GM21515 (cell line): ENCODE measurements around the gene SBNO2.
"Not testable (repeated sequence)": the region's sequence is repeated elsewhere in the genome, so short reads cannot be mapped to it uniquely, and the experiment has no call there.

ENCODE experiments used
- ATAC-seq: cut with Tn5 transposase; IDR thresholded peaks from one replicate; pipeline ENCODE4 v1.9.1; 2021; ENCODE audit not compliant: unreplicated experiment

SBNO2 gene

DNA sequence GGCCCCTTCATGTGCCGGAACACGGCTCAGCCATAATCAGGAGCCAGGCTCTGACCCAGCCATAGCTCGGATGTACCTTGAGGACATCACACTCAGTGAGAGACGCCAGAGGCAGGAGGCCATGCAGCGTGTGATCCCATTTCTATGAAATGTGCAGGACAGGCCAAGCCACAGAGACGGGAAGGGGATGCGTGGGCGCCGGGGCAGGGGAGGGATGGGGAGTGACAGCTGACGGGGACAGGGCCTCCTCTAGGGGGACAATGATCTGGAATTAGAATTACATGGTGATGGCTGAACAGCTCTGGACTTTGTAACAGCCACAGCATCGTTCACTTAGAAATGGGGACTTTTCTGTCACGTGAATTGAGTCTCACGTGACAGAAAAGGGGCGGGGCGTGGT lies 34.9 kb downstream of the SBNO2 start:
- no peak for ATAC-seq

DNA sequence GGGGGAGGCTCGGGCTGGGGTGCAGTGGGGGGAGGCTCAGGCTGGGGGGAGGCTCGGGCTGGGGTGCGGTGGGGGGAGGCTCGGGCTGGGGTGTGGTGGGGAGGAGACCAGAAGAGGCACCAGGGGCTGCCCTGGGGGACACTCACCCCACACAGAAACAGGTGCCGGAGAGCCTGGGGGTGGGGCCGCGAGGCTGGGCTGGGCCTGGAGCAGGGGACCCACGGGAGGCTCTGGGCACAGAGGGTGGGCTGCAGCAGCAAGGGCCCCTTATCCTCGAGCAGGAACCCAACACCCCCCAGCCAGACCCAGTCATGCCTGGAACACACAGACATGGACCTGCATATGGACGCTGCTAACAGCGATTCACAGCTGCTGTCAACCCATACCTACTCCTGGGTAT lies 35.9 kb downstream of the SBNO2 start:
- ATAC-seq: no peak

DNA sequence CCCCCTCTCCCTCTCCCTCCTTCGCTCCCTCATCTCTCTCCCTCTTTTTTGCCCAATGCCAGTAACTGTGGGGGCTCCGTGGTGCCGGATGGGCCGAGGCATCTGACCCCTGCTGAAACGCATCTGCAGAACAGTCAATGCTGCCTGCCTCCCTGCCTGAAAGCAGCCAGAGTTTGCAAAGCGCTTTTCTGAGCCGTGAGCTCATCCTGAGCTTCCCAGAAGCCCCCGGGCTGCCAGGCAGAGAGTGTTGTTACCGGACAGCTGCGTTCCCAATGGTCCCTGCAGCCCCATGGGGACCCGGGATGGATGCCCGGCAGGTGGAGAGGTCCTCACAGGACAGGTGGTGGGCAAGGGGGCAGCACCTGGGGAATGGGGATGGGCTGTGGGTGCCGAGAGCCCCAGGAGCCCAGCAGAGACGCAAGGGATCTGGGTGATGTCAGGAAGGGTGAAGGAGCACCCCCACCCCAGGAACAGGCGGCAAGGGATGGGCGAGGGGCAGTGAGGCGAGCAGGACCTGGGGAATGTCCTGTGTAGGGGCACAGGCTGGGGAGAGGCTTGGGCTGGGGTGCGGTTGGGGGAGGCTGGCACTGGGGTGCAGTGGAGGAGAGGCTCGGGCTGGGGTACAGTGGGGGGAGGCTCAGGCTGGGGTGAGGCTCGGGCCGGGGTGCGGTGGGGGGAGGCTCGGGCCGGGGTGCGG lies 37.3 kb downstream of the SBNO2 start:
- no peak for ATAC-seq

DNA sequence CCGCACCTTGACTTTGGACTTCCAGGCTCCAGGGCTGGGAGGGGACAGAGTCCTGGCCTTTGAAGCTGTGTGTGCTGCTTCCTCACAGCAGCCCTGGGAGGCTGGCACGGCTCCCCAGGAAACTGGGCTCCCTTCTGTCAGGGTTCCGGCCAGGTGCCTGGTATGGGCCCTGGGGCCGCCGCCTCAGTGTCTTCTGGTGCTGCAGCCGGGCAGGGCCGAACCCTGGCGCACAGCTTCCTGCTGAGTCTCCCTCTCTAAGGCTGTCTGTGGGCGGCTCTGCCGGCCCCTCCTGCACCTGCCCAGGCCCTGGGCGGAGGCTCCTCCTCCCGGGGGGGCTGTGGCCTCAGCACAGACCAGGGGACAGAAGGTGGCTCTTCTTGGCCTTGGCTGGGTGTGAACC lies 37.9 kb downstream of the SBNO2 start:
- ATAC-seq: no peak

DNA sequence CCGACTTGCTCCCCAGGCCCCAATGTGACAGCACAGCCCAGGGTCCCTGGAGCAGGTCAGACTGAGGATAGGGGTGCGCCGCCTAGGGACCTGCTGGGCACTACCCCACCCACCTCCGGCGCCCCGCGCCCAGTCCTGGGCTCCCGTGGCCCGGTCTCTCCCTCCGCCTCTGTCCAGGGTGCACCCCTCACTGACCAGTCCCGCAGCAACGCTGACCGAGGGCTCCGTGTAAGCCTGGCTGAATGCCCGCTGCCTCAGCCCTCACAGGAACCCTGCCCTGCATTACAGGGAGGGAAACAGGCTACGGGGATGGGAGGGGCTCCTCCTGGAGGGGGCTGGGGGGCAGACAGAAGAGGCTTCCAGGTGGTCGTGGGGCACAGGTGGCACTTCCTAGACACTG lies 38.6 kb downstream of the SBNO2 start:
- ATAC-seq: no peak

DNA sequence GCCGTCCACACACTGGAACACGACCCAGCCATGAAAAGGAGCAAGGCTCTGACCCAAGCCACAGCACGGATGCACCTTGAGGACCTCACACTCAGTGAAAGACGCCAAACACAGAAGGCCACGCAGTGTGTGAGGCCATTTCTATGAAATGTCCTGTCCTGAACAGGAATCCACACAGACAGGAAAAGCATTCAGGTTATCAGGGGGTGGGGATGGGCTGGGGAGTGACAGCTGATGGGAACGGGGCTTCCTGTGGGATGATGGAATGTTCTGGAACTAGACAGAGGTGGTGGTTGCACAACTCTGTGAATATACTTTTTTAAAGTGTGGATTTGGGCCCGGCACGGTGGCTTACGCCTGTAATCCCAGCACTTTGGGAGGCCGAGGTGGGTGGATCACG lies 39.6 kb downstream of the SBNO2 start:
- no peak for ATAC-seq

DNA sequence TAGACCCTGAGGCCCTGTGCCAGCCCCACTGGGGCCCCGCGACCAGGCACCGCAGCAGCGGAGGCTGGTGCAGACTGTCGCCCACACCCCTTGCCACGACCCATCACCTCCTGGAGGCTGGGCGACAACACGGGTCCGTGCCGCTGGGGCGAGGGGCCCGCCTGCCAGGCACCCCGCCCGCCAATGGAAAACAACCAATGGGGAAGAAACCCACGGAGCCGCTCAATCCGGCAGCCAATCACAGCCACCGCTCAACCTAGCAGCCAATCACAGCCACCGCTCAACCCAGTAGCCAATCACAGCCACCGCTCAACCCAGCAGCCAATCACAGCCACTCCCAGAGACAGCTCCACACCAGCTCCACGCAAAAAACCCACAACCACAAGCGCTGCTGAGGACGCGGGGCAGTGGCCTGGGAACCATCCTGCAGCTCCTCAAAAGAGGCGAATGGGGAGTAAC lies 40.6 kb downstream of the SBNO2 start:
- no peak for ATAC-seq

DNA sequence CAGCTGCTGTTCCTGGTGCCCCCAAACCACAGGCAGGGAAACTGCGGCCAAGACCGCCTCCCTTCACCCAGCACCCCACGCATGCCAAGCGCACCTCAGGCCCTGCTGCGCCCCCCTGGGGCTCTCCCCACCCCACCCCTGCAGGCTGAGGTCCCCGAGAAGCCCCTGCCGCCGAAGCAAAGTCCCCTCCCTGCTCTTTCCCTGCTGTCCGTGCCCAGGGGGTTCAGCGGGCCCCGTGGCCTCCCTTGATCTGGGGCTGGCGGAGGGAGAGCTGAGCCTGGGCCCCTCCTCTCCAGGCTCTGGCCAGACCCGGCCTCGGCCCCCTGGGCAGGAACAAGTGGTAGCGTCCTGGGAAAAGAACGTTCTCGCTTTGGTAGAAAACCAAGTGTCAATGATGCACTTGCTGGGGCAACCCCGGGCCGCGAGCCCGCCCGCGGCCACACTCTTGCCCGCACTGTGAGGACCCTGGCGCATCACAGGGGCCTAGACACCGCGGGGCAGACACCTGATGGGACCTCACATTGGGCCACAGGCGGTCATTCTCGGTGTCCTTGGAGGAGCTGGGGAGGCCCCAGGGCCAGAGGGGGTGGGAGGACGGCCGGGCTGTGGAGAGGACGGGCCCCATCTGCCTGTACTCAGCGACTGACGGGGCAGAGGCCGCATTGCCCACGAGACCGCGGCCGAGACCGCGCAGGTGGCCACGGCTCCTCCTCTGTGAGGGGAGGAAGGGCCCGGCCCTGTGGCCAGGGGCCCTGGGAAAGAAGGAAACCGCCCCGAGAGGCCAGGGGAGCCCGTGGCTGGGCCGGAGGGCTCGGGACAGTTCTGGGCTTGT lies 41.3 kb downstream of the SBNO2 start:
- peak; percentile 1 for ATAC-seq

DNA sequence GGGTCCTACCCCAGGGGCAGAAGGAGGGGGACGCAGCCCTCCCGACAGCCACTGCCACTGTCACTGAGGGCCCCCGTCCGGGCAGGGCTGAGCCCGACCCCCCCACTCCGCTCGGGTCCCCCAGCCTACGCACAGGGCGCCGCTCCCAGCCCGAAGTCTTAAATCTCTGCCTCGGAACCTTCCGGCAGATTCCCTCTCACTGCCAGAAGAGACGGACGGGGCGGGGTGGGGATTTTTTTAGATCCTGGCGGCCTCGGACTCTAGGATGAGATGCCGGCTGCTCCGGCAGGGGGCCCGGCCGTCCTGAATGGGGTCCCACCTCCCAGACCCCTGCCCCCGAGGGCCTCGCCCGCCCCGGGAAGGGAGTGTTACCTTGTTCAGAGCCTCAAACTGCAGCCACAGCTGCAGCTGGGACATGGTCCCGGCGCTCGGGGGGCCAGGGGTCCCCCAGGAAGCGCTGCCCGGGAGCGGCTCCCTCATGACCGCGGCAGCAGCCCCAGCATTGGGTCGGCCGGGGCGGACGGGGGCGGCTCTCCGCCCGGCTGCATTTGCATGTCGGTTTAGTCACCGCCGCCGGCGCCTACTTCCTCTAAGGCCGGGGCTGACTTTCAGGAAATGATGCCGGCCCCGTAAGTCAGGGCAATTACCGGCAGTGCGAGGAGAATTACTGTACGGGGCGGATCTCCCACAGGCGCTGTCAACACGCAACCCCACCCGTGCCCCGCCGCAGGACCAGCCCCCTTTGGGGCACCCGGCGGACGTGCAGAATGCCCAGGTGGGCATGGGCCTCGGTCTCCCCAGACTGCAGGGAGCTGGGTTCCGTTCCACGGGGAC lies 42.1 kb downstream of the SBNO2 start:
- ATAC-seq: peak; percentile 42

DNA sequence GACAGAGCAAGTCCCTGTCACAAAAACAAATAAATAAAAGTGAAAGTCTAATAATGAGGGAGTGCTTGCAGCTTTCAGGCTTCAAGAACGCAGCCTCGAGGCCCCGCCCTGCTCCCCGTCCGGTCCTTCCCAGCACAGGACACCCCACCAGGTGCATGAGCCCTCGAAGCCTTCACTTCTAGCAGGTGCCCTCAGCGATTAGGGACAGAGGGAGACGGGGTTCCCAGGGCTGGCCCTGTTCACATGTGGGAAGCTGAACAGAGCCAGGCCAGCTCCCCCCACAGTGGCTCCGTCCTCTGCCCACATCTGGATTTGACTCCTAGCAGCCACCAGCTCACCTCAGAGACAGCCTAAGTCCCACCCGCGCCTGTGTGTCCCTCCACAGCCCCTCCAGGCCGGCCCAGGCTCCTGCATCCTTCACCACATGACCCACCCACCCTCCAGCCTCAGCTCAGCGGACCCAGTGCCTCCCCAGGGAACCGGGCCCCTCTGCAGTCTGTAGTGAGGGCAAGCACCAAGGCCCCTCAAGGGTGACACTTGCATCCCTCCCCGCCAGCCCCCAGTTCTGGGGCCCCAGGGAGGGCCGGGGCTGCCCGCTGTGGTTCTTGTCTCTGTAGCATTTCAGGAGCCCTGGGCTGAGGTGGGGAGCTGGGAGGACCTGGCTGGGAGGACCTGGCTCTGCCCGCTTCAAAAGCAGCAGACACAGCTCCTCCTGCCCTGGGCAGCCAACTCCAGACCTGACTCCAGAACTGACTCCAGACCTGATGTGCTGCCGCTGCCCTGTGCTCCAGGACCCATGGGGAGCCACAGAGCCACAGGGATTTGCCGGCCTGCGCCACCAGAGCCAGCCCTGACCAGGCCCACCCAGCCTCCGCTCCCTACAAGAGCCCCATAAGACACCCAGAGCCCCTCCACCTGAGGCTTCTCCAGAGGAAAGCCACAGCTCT lies 43.0 kb downstream of the SBNO2 start:
- ATAC-seq: no peak

DNA sequence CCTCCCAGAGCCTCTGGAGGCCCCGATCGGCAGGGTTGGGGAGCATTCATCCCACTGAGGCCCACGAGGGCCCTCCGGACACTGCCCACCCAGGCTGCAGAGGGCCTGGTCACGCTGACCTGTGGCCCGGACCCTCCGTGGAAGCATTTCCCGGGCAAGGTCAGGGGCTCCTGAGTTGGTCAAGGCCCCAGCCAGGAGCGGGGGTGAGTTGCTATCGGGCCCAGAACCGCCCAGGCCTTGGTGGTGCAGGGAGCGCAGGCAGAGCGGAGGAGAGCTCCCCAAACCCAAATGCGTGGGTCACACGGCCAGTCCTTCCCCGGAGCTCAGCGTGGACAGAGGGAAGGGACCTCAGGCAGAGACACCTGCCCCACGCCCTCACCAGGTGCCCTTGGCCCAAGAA lies 44.5 kb downstream of the SBNO2 start:
- ATAC-seq: no peak

DNA sequence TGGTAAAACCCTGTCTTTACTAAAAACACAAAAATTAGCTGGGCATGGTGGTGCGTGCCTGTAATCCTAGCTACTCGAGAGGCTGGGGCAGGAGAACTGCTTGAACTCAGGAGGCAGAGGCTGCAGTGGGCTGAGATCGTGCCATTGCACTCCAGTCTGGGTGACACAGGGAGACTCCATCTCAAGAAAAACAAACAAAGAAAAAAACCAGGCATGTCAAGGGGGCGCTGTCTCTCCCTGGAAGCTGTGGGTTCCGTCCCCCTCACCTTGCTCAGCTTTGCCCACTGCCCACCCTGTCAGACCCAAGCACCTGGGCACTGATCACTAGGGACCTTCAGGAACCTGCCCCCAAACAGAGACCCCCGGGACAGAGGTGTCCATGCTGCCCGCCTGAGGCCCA lies 45.0 kb downstream of the SBNO2 start:
- not testable (repeated sequence) for ATAC-seq

DNA sequence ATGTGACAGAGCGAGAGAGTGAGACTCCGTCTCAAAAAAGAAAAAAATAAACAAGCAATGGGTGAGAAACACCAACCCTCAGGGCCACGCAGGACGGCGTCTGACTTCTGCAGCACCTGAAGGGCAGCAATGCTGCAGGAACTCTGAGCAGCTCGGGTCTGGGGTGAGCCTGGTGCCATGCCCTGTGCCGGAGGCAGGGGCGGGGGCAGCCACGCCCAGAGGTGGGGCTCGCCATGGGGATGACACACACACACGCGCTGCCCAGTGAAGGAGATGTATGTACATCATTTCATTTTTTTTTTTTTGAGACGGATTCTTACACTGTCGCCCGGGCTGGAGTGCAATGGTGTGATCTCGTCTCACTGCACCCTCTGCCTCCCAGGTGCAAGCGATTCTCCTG lies 46.0 kb downstream of the SBNO2 start:
- ATAC-seq: no peak

DNA sequence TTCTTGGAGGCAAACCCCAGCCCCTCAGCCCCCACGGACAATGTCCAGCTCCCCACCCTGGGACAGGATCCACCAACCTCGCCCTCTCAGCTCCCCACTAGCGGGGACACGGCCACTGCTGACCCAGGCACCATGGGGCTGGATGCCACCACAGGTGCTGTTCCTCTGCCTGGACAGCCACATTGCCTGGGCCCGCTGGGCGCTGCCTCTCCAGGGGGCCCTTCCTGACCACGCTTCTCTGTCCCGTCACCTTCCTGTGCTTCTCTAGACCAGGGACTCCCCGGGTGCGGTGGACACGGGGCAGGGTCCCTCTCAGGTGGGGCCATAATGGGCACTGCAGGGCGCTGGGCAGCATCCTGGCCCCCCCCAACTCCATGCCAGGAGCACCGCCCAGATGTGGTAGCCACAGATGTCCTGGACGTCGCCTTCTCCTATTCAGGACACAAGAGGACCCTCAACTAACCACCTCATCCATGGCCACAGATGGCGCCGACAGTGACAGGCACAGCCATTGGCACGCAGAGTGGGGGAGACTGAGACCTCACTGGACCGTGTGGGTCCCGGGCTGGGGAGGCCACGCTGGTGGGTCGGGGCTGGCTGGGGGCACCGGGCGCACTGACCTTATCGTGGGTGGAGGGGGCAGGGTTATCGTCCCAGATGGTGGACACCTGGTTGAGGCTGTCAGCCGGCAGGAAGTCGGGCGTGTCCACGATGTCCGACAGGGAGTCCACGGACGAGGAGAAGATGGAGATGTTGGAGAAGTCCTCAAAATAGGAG lies 46.9 kb downstream of the SBNO2 start:
- no peak for ATAC-seq

DNA sequence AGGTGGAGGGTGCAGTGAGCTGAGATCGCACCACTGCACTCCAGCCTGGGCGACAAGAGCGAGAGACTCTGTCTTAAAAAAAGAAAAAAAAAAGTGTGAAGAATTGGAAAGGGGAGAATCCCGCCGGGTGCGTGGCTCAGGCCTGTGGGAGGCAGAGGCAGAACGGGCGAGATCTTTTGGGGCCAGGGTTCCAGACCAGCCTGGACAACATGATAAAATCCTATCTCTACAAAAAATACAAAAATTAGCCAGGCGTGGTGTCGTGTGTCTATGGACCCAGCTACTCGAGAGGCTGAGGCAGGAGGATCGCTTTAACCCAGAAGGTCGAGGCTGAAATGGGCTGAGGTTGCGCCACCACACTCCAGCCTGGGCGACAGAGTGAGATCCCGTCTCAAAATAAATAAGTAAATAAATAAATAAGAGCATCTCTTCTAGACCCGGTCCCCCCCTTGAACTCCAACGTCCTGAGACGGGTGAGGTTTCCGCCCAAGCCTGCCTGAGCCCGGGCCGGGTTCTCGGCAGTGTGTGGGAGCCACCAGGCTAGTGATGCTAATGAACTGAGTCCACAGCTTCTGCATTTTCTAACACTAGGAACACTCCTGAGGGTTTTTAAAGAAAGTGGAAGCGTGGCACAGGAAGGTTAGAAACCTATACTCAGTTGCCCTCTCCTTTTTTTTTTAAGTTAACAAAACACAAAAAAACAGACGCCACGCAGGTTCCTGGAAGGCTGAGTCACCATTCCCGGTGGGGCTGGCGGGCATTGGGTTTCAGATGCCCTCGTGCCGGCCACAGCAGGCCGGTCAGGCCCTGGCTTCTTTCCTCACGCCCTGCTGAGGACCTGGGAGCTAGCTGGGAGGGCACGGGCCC lies 48.2 kb downstream of the SBNO2 start:
- no peak for ATAC-seq

DNA sequence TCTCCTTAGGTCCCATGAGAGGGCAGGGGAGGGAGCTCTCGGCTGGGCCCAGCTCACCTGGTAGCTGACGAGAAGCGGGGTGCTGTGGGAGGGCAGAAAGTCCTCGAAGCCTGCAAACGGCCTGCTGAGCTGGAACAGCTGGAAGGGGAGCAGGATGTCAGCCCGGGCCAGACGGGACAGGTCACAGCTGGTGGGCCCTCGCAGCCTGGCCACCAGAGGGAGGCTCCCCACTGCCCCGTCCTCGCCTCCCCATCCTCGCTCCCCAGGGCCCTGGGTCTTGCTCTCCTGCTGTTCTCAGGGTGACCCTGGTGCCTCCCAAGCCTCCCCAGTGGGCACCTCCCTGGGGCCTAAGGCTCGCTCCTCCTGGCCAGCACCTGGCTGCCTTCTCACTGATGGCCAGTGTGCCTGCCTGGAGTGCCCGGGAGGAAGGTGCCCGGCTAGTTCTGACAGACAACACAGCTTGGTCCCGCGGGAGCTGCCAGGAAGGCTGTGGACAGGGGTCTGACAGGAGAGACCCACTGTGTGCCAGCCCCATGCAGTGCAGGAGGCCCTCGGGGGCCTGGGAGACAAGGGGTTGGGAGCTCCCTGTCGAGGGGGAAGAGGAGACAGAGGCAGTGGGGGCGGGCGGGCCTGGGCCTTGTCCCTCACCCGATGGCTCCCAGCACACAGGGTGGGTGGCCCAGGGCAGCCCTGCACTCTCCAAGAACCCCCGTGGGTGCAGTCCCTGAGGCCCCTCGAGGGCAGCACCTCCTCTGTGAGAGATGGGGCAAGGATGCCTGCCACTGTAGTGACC lies 50.0 kb downstream of the SBNO2 start:
- ATAC-seq: no peak

DNA sequence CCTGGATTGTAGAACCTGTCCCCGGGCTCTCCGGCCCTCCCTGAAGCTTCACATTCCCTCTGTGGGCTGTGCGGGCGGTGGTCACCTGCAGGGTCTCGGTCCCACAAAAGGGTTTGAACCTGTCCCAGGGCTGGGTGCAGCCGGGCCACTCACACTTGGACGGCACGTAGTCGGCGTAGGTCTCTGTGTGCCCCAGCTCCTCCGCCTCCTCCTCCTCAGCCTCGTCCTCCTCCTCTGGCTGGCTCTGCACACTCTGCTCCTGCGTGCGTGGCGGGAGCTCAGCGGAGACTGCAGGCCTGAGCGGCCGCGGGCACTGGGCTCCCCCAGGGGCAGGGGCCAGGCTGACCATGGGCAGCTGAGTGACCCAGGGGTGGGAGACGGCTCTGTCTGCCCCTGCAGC lies 50.7 kb downstream of the SBNO2 start:
- ATAC-seq: no peak

DNA sequence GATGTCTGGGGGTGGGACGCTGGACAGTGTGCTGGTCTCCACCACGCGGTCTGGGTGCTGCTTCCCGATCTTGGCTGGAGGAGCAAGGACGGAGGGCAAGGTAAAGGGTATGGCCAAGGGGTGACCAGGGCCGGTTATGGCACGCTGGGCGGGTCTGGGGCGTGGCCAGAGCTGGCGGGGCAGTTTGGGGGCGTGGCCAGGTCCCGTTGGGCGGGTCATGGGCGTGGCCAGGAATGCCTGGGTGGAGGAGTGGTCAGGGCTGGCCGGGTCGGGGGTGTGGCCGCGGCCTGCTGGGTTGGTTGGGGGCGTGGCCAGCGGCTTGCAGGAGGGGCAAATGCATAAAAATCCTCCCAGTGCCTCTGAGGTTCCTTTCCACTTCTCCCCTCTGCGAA lies 51.1 kb downstream of the SBNO2 start:
- no peak for ATAC-seq
